Effector CD8-positive, alpha-beta T cell (primary cell): Measurements from ENCODE around the gene RUNX3.

ENCODE experiments used
- DNase-seq: peaks from one replicate; lab custom pipeline; 2025; lab: John Stamatoyannopoulos, UW

Gene RUNX3

DNA sequence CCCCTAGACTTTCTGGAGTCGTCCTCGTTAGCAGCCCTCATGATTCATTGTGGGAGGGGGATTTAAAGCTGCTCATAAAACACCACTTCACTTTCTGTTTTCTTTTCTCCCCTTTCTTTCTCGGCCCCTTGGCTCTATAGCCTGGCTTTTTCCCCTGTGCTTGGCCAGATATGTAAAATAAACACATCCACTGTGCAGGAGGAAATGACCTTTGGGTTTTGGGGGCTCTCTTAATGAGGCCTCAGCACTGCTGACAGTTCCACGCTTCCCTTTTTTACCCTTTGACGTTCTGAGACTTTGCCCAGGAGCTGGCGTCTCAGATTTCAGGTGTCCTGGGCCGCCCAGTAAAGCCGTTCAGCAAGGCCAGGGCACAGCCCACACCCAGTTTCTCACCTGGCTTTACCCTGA, 65.7 kb downstream of the RUNX3 start:
- no peak for DNase-seq

DNA sequence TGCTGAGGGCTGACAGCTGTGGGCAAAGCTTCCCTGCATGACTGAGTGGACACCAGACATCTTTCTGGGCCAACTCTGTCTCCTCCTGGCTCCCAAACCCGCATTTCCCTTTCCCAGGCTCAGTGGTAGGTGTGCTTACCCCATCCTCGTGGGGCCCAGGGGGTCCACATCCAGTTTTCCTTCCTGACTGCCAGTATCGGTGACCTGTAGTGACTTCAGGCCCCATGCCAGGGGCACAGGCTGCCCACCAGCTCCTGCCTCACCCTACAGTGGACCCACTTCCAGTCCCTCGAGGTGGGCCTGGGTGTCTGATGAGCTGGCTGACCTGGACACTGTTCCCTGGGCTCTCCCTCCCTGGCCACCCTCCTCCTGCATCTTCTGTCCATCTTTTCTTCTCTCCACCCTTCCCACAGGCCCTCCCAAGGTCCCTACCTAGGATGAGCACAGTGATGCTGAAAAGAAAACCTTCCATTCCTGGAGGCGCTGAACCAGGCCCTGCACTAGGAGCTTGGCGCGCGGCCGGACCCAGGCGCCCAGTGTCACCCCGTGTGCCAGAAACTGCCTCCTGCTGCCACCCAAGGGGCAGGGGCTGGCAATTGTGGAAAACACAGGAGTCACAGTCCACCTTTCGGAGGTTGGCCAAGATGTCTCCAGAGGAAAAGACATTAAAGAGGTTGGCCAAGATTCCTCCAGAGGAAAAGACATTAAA, 67.1 kb downstream of the RUNX3 start:
- no peak for DNase-seq

GRCh38 chr1:24861821-24862727, 68.0 kb downstream of the RUNX3 start:
- DNase-seq: no peak

- DNase-seq: no peak
Measured at GRCh38 chr1:24860841-24861240, 69.2 kb downstream of the RUNX3 start.

- DNase-seq: no peak
Measured at GRCh38 chr1:24859063-24860010, 70.7 kb downstream of the RUNX3 start.

DNA sequence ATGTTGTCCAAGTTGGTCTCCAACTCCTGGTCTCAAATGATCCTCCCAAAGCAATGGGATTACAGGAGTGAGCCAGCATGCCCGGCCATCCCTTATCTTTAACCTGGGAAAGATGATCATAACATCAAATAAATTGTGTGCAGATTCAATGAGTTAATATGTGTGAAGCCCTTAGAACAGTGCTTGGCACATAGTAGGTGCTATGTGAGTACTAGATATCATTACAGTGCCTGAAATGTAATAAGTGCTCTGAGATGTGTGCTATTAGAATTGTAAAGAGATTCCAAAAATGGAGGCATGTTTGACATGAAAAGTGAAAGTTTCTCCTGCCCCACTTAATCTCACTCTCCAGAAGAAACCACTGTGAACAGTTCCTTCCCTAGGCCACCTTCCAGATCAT, 71.8 kb downstream of the RUNX3 start:
- no peak for DNase-seq

- no peak for DNase-seq
Measured at GRCh38 chr1:24857507-24858133, 72.5 kb downstream of the RUNX3 start.

DNA sequence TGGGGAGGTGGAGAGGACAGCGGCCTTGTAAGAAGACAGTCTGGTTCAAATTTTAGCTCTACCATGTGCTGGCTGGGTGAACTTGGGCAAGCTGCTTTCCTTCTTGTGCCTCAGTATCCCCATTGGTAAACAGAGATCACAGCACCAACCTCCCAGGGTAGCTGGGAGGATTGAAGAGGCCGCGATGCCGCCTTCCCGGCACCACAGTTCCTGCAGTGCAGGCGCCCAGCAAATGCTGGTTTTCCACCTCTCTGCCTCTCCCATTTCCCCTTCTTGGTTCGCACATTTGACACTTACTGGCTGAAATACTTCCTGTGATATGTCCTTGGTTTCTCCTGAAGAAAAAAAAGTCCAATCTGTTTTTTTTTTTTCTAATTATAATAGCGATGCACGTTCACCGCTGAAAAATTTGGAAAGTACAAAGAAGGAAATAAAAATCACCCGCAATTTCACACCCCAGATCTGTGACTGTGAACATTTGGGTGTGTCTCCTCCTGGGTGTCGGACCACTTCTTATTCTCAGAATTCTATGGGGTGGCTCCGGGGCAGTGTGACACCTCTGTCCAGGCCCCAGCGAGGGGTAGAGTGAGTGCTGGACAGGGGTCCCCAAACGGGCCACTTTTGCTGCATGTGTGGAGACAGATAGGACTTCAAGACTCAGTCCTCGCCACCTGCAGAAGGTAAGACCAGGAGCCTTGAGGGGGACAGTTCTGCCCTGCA, 73.1 kb downstream of the RUNX3 start:
- DNase-seq: no peak

DNA sequence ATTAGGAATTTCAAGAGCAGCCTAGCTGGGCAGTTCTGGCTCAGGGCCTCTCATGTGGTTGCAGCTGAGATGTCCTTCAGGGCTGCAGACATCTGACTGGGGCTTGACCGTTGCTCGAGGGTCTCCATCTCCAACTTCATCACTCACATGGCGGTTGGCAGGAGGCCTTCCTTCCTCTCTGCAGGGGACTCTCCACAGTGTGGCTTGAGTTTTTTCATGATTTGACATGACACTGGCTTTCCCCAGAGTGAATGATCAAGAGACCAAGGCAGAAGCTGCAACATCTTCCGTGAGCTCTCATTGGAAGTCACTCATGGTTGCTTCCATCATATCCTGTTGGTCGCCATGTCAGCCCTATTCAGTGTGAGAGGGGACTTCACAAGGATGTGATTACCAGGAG, 74.6 kb downstream of the RUNX3 start:
- no peak for DNase-seq

DNA sequence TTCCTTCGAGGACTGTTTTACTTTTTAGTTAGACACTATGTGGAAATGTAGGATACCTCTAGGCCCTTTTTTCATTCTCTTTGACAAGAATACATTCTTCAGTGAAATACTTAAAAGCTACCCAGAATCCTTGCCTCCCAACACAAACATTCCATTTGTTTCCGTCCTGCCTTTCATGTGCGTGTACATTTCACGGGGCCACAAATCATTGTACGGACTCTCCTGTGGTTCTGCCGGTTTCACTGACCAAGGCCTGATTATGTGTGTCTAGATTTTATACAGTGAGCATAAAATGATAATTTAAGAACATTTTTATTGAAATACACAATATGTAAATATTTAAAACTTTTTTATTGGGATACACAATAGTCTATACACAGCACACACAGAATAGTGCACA, 76.4 kb downstream of the RUNX3 start:
- DNase-seq: no peak

- no peak for DNase-seq
Measured at GRCh38 chr1:24850328-24850920, 79.7 kb downstream of the RUNX3 start.

GRCh38 chr1:24849672-24850295, 80.3 kb downstream of the RUNX3 start:
- no peak for DNase-seq
